WTC11 (cell line): ENCODE results near the gene SHISA9. TPM values are rescaled to one million over a fixed set of nuclear protein-coding genes. Genes with fewer than 3 reads are reported as not detected.

Source experiments
- ATAC-seq: fragments of 200-7000 bp; cut with Tn5 transposase; 2 replicates; pipeline ENCODE4 v1.10.0; 2021; ENCODE audit warnings: mild to moderate bottlenecking, moderate library complexity
- CTCF ChIA-PET: fragments of 300-600 bp; sonication (Branson Sonifier 250); formaldehyde crosslinking; loops from one replicate; lab custom pipeline; 2021; ENCODE audit warnings: antibody characterized with exemption; lab: Charles Lee
- POLR2A ChIA-PET: fragments of 350-600 bp; sonication (Branson Sonifier 250); formaldehyde crosslinking; loops from one replicate; lab custom pipeline; 2021; ENCODE audit warnings: antibody characterized with exemption; lab: Charles Lee
- DNase-seq: peaks from one replicate; pipeline ENCODE4 v3.0.0; 2021; ENCODE audit warnings: low spot score
- H3K27ac Mint-ChIP-seq: 2 replicates; pipeline ENCODE4 v1.8.0; 2021; ENCODE audit warnings: mixed read lengths
- H3K27me3 Mint-ChIP-seq: 2 replicates; pipeline ENCODE4 v1.8.0; 2021; ENCODE audit warnings: low read depth, mild to moderate bottlenecking, moderate library complexity, mixed read lengths
- H3K36me3 Mint-ChIP-seq: 2 replicates; pipeline ENCODE4 v1.8.0; 2021; ENCODE audit warnings: mixed read lengths
- H3K4me1 Mint-ChIP-seq: 2 replicates; pipeline ENCODE4 v1.8.0; 2022; ENCODE audit warnings: mixed read lengths
- H3K4me3 Mint-ChIP-seq: 2 replicates; pipeline ENCODE4 v1.8.0; 2021; ENCODE audit warnings: mild to moderate bottlenecking, moderate library complexity, mixed read lengths
- H3K9me3 Mint-ChIP-seq: 2 replicates; pipeline ENCODE4 v1.8.0; 2021; ENCODE audit warnings: mixed read lengths
- CREB1 ChIP-seq: sonication (generic); formaldehyde crosslinking; IDR thresholded peaks from 2 replicates; pipeline ENCODE4 v1.8.0; 2023; ENCODE audit warnings: mild to moderate bottlenecking, missing genetic modification reagents
- CREM ChIP-seq: sonication (generic); formaldehyde crosslinking; IDR thresholded peaks from 2 replicates; pipeline ENCODE4 v1.8.1; 2022; ENCODE audit warnings: mild to moderate bottlenecking, missing genetic modification reagents, moderate library complexity
- ELF4 ChIP-seq: sonication (generic); formaldehyde crosslinking; IDR thresholded peaks from 2 replicates; pipeline ENCODE4 v1.8.1; 2022; ENCODE audit warnings: low read depth, mild to moderate bottlenecking, moderate library complexity, missing genetic modification reagents
- FOXP1 ChIP-seq: sonication (generic); formaldehyde crosslinking; IDR thresholded peaks from 2 replicates; pipeline ENCODE4 v1.8.0; 2022; ENCODE audit warnings: missing genetic modification reagents, mild to moderate bottlenecking, moderate library complexity, borderline replicate concordance
- JAZF1 ChIP-seq: fragments of 250-450 bp; sonication (Bioruptor Pico); IDR thresholded peaks from 2 replicates; pipeline ENCODE4 v1.9.0; 2021; ENCODE audit warnings: moderate library complexity, mild to moderate bottlenecking, inconsistent platforms
- MXD4 ChIP-seq: fragments of 250-450 bp; sonication (Bioruptor Pico); IDR thresholded peaks from 2 replicates; pipeline ENCODE4 v1.8.0; 2021; ENCODE audit warnings: mild to moderate bottlenecking, moderate library complexity, borderline replicate concordance
- NFATC4 ChIP-seq: fragments of 250-450 bp; sonication (Bioruptor Pico); IDR thresholded peaks from 2 replicates; pipeline ENCODE4 v1.9.0; 2021; ENCODE audit warnings: mild to moderate bottlenecking
- NR2C2 ChIP-seq: sonication (generic); formaldehyde crosslinking; IDR thresholded peaks from 2 replicates; pipeline ENCODE4 v1.8.0; 2022; ENCODE audit warnings: mild to moderate bottlenecking, missing genetic modification reagents
- OVOL2 ChIP-seq: fragments of 250-450 bp; sonication (Bioruptor Pico); IDR thresholded peaks from 2 replicates; pipeline ENCODE4 v1.9.0; 2021; ENCODE audit warnings: mild to moderate bottlenecking, borderline replicate concordance
- RELA ChIP-seq: sonication (generic); formaldehyde crosslinking; IDR thresholded peaks from 2 replicates; pipeline ENCODE4 v1.8.1; 2022; ENCODE audit warnings: missing genetic modification reagents, mild to moderate bottlenecking, borderline replicate concordance
- SMAD3 ChIP-seq: sonication (generic); formaldehyde crosslinking; IDR thresholded peaks from 2 replicates; pipeline ENCODE4 v1.8.0; 2022; ENCODE audit warnings: missing genetic modification reagents, mild to moderate bottlenecking, borderline replicate concordance
- TEAD1 ChIP-seq: sonication (generic); formaldehyde crosslinking; IDR thresholded peaks from 2 replicates; pipeline ENCODE4 v1.8.0; 2022; ENCODE audit warnings: mild to moderate bottlenecking, missing genetic modification reagents
- ZNF121 ChIP-seq: sonication (generic); formaldehyde crosslinking; IDR thresholded peaks from 2 replicates; pipeline ENCODE4 v1.8.0; 2023; ENCODE audit warnings: missing genetic modification reagents
- ZNF416 ChIP-seq: fragments of 250-450 bp; sonication (Bioruptor Pico); IDR thresholded peaks from 2 replicates; pipeline ENCODE4 v1.9.0; 2021; ENCODE audit warnings: mild to moderate bottlenecking, inconsistent platforms
- total RNA-seq: library from RNA; stranded (reverse); gene quantifications from 3 replicates; pipeline ENCODE4 v1.2.3, GENCODE V29; 2021
- TF ChIP-seq, protein P1 (sequence below): fragments of 250-450 bp; sonication (Bioruptor Pico); IDR thresholded peaks from 2 replicates; pipeline ENCODE4 v2.1.2; 2022; ENCODE audit warnings: mild to moderate bottlenecking, moderate library complexity
- TF ChIP-seq, protein P2 (sequence below): sonication (generic); formaldehyde crosslinking; conservative IDR thresholded peaks from 2 replicates; pipeline ENCODE4 v1.8.1; 2023; ENCODE audit warnings: mild to moderate bottlenecking, low read depth, missing genetic modification reagents, moderate library complexity
- TF ChIP-seq, protein P3 (sequence below): sonication (generic); formaldehyde crosslinking; IDR thresholded peaks from 2 replicates; pipeline ENCODE4 v1.8.0; 2023; ENCODE audit warnings: mild to moderate bottlenecking, missing genetic modification reagents
- TF ChIP-seq, protein P4 (sequence below): sonication (generic); formaldehyde crosslinking; IDR thresholded peaks from 2 replicates; pipeline ENCODE4 v1.8.0; 2022; ENCODE audit warnings: mild to moderate bottlenecking, missing genetic modification reagents
- TF ChIP-seq, protein P5 (sequence below): sonication (generic); formaldehyde crosslinking; IDR thresholded peaks from 2 replicates; pipeline ENCODE4 v1.8.1; 2022; ENCODE audit warnings: low read depth, mild to moderate bottlenecking, moderate library complexity, missing genetic modification reagents, borderline replicate concordance
- TF ChIP-seq, protein P6 (sequence below): sonication (generic); formaldehyde crosslinking; IDR thresholded peaks from 2 replicates; pipeline ENCODE4 v1.8.1; 2023; ENCODE audit warnings: mild to moderate bottlenecking, missing genetic modification reagents

The SHISA9 gene
- total RNA-seq, 1 experiment from 2014 or later = 37.5 TPM

DNA sequence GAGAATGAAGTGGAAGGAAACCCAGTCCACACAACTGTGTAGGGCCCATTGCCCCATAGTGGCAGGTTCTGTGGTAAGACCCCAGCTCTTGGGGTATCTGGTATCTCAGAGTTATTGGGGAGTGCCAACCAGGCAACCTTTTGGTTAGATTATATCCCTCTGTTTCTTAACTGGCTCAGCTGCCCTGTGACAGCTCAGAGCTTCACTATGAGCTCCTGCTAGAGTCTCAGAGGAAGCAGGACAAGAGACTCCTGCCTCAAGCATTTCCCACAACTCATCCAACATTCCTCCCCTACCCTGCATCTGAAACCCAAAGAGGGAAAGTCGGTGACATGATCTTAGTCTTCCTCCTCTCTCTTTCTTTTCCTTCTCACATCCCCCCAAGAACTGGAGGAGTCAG lies 292.3 kb downstream of the SHISA9 start:
- no peak overlapping the region for H3K27ac Mint-ChIP-seq
- peaks cover 12% of the 10 kb centered on the region for H3K9me3 Mint-ChIP-seq
- no peak for DNase-seq
- CTCF ChIA-PET = no interaction called here
- TF ChIP-seq, protein P1, sequence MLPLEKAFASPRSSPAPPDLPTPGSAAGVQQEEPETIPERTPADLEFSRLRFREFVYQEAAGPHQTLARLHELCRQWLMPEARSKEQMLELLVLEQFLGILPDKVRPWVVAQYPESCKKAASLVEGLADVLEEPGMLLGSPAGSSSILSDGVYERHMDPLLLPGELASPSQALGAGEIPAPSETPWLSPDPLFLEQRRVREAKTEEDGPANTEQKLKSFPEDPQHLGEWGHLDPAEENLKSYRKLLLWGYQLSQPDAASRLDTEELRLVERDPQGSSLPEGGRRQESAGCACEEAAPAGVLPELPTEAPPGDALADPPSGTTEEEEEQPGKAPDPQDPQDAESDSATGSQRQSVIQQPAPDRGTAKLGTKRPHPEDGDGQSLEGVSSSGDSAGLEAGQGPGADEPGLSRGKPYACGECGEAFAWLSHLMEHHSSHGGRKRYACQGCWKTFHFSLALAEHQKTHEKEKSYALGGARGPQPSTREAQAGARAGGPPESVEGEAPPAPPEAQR (CRISPR knock-in tag) = no peak
- TF ChIP-seq CREB1 = no peak
- TF ChIP-seq, protein P2, sequence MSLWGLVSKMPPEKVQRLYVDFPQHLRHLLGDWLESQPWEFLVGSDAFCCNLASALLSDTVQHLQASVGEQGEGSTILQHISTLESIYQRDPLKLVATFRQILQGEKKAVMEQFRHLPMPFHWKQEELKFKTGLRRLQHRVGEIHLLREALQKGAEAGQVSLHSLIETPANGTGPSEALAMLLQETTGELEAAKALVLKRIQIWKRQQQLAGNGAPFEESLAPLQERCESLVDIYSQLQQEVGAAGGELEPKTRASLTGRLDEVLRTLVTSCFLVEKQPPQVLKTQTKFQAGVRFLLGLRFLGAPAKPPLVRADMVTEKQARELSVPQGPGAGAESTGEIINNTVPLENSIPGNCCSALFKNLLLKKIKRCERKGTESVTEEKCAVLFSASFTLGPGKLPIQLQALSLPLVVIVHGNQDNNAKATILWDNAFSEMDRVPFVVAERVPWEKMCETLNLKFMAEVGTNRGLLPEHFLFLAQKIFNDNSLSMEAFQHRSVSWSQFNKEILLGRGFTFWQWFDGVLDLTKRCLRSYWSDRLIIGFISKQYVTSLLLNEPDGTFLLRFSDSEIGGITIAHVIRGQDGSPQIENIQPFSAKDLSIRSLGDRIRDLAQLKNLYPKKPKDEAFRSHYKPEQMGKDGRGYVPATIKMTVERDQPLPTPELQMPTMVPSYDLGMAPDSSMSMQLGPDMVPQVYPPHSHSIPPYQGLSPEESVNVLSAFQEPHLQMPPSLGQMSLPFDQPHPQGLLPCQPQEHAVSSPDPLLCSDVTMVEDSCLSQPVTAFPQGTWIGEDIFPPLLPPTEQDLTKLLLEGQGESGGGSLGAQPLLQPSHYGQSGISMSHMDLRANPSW = no peak
- TF ChIP-seq ELF4 = no peak
- TF ChIP-seq, protein P3, sequence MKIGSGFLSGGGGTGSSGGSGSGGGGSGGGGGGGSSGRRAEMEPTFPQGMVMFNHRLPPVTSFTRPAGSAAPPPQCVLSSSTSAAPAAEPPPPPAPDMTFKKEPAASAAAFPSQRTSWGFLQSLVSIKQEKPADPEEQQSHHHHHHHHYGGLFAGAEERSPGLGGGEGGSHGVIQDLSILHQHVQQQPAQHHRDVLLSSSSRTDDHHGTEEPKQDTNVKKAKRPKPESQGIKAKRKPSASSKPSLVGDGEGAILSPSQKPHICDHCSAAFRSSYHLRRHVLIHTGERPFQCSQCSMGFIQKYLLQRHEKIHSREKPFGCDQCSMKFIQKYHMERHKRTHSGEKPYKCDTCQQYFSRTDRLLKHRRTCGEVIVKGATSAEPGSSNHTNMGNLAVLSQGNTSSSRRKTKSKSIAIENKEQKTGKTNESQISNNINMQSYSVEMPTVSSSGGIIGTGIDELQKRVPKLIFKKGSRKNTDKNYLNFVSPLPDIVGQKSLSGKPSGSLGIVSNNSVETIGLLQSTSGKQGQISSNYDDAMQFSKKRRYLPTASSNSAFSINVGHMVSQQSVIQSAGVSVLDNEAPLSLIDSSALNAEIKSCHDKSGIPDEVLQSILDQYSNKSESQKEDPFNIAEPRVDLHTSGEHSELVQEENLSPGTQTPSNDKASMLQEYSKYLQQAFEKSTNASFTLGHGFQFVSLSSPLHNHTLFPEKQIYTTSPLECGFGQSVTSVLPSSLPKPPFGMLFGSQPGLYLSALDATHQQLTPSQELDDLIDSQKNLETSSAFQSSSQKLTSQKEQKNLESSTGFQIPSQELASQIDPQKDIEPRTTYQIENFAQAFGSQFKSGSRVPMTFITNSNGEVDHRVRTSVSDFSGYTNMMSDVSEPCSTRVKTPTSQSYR = no peak
- TF ChIP-seq RELA (CRISPR knock-in tag) = no peak
- TF ChIP-seq, protein P4, sequence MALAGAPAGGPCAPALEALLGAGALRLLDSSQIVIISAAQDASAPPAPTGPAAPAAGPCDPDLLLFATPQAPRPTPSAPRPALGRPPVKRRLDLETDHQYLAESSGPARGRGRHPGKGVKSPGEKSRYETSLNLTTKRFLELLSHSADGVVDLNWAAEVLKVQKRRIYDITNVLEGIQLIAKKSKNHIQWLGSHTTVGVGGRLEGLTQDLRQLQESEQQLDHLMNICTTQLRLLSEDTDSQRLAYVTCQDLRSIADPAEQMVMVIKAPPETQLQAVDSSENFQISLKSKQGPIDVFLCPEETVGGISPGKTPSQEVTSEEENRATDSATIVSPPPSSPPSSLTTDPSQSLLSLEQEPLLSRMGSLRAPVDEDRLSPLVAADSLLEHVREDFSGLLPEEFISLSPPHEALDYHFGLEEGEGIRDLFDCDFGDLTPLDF (CRISPR knock-in tag) = no peak
- TF ChIP-seq ZNF416 = no peak
- no peak for TF ChIP-seq JAZF1
- no peak for TF ChIP-seq FOXP1 (CRISPR knock-in tag)
- TF ChIP-seq NR2C2 (CRISPR knock-in tag) = no peak
- TF ChIP-seq SMAD3 = no peak
- no peak for TF ChIP-seq MXD4 (CRISPR knock-in tag)
- TF ChIP-seq CREM = no peak
- TF ChIP-seq, all 79 proteins: peak for 0
- no peak overlapping the region for H3K4me3 Mint-ChIP-seq
- ATAC-seq = no peak
- peaks cover 11% of the 10 kb centered on the region for H3K4me1 Mint-ChIP-seq
- H3K27me3 Mint-ChIP-seq = no peaks in the 10 kb centered on the region; the same call in 1 of the 2 replicates
- POLR2A ChIA-PET = no interaction called here
- peaks cover 4% of the 10 kb centered on the region; the same call in 1 of the 2 replicates for H3K36me3 Mint-ChIP-seq

DNA sequence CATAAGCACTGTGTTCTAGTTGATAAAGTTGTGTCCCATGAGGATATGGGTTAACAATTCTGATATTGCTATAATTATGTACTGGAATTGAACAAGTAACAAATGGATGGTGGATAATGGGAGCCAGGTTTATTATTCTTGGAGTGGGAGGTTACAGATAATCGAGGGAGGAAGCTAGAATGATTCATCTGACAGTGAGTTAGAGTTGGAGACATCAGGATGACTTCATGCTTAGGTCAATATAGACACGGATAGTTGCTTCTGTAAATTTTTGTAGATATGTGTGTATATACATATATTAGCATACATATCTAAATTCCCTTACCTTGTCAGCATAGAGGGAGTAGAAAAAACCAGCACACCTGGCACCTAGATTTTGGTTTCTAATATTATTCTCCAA lies 293.4 kb downstream of the SHISA9 start:
- Mint-ChIP-seq H3K36me3 (peaks cover 4% of the 10 kb centered on the region; the same call in 1 of the 2 replicates), H3K9me3 (peaks cover 12% of the 10 kb centered on the region), H3K4me1 (peaks cover 5% of the 10 kb centered on the region), H3K4me3 (no peak overlapping the region), H3K27me3 (no peaks in the 10 kb centered on the region; the same call in 1 of the 2 replicates), H3K27ac (no peak overlapping the region)
- no peak for TF ChIP-seq NFATC4 (CRISPR knock-in tag)
- POLR2A ChIA-PET = no interaction called here
- DNase-seq = no peak
- no peak for ATAC-seq
- CTCF ChIA-PET = no interaction called here

DNA sequence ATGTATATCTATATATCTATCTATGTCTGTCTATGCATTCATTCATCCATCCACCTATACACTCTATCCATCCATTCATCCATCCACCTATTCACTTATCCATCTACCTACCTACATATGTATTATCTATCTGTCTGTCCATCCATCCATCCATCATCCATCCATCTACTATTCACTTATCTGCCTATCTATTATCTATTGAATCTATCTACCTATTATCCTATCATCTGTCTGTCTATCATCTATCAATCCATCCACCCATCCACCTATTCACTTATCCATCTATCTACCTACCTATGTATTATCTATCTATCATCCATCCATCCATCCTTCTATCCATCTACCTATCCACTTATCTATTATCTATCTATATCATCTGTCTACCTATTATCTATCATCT lies 302.3 kb downstream of the SHISA9 start:
- ChIA-PET POLR2A (no interaction called here), CTCF (no interaction called here)
- Mint-ChIP-seq H3K27me3 (no peaks in the 10 kb centered on the region), H3K36me3 (peaks cover 4% of the 10 kb centered on the region), H3K9me3 (no peaks in the 10 kb centered on the region), H3K4me1 (peaks cover 11% of the 10 kb centered on the region), H3K27ac (no peak overlapping the region), H3K4me3 (no peak overlapping the region)
- DNase-seq (no peak), ATAC-seq (no peak)
- TF ChIP-seq OVOL2 (CRISPR knock-in tag) = no peak
- TF ChIP-seq, protein P3 = no peak
- TF ChIP-seq ZNF121 = no peak
- TF ChIP-seq, protein P5, sequence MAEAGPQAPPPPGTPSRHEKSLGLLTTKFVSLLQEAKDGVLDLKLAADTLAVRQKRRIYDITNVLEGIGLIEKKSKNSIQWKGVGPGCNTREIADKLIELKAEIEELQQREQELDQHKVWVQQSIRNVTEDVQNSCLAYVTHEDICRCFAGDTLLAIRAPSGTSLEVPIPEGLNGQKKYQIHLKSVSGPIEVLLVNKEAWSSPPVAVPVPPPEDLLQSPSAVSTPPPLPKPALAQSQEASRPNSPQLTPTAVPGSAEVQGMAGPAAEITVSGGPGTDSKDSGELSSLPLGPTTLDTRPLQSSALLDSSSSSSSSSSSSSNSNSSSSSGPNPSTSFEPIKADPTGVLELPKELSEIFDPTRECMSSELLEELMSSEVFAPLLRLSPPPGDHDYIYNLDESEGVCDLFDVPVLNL = no peak
- TF ChIP-seq, protein P6, sequence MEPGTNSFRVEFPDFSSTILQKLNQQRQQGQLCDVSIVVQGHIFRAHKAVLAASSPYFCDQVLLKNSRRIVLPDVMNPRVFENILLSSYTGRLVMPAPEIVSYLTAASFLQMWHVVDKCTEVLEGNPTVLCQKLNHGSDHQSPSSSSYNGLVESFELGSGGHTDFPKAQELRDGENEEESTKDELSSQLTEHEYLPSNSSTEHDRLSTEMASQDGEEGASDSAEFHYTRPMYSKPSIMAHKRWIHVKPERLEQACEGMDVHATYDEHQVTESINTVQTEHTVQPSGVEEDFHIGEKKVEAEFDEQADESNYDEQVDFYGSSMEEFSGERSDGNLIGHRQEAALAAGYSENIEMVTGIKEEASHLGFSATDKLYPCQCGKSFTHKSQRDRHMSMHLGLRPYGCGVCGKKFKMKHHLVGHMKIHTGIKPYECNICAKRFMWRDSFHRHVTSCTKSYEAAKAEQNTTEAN (CRISPR knock-in tag) = no peak
- TF ChIP-seq TEAD1 (CRISPR knock-in tag) = no peak
- TF ChIP-seq NFATC4 (CRISPR knock-in tag) = no peak
- TF ChIP-seq NR2C2 (CRISPR knock-in tag) = no peak
